Upper lobe of left lung (tissue), 6 donors: ENCODE data around the gene DHRS2. TPM values are rescaled to one million over a fixed set of nuclear protein-coding genes. Genes with fewer than 3 reads are reported as not detected.
"Not testable (repeated sequence)": the region's sequence is repeated elsewhere in the genome, so short reads cannot be mapped to it uniquely, and the experiment has no call there.

ENCODE experiments used
- ATAC-seq, 2 donors: fragments of 200-7000 bp; cut with Tn5 transposase; one replicate each; pipeline ENCODE4 v1.9.1; 2022; ENCODE audit warnings: mild to moderate bottlenecking in 2 of 2, moderate library complexity in 2 of 2; ENCODE audit not compliant: low FRiP score in 2 of 2
- DNase-seq, 2 donors: peaks; one replicate each; pipeline ENCODE4 v3.0.0-alpha.2; 2019 to 2020
- H3K27ac ChIP-seq, 4 donors: fragments of 200-600 bp; sonication (generic); one replicate each; pipeline ENCODE4 v1.5.1; 2016 to 2019
- H3K27me3 ChIP-seq, 4 donors: fragments of 200-600 bp; sonication (generic); one replicate each; pipeline ENCODE4 v1.5.1; 2017 to 2019
- H3K36me3 ChIP-seq, 4 donors: fragments of 200-600 bp; sonication (generic); one replicate each; pipeline ENCODE4 v1.5.1; 2016 to 2019
- H3K4me1 ChIP-seq, 4 donors: fragments of 200-600 bp; sonication (generic); one replicate each; pipeline ENCODE4 v1.5.1; 2018 to 2019
- H3K4me3 ChIP-seq, 4 donors: fragments of 200-600 bp; sonication (generic); one replicate each; pipeline ENCODE4 v1.5.1; 2017 to 2019; ENCODE audit warnings: mild to moderate bottlenecking in 2 of 4, moderate library complexity in 1 of 4
- H3K9me3 ChIP-seq, 4 donors: fragments of 200-600 bp; sonication (generic); one replicate each; pipeline ENCODE4 v1.5.1; 2018 to 2019
- CTCF ChIP-seq, 6 experiments: fragments of 450-650 bp in 4 of 6; fragments of 200-600 bp in 2 of 6; sonication (generic) in 2 of 6; IDR thresholded peaks; one replicate each; pipeline ENCODE4 v1.5.1; 2016 to 2019; ENCODE audit warnings: antibody characterized with exemption in 6 of 6
- EP300 ChIP-seq, 4 donors: sonication (generic); formaldehyde crosslinking; IDR thresholded peaks; one replicate each; pipeline ENCODE4 v1.5.1; 2017; ENCODE audit warnings: antibody characterized with exemption in 4 of 4, control low read depth in 2 of 4
- POLR2A ChIP-seq, 4 donors: fragments of 450-650 bp; IDR thresholded peaks; one replicate each; pipeline ENCODE4 v1.5.1; 2016 to 2017; ENCODE audit warnings: antibody characterized with exemption in 4 of 4, mild to moderate bottlenecking in 2 of 4
- POLR2AphosphoS5 ChIP-seq, 2 donors: sonication (generic); formaldehyde crosslinking; IDR thresholded peaks; one replicate each; pipeline ENCODE4 v1.5.1; 2017; ENCODE audit warnings: antibody characterized with exemption in 2 of 2
- WGBS, 2 donors: methylation state at CpG; one replicate each; pipeline ENCODE4 v1.1.5; 2017 to 2018; 5-methylcytosine and 5-hydroxymethylcytosine counted together
- total RNA-seq, 6 donors: library from RNA; depleted of rRNA in 4 of 6; stranded (reverse); fragments of >200 nt in 4 of 6; gene quantifications; one replicate each; pipeline versions ENCODE4 v1.1.0 to v1.2.1, GENCODE V29; 2016 to 2021
- donor health status: DM: no; HTN: no; CAD: no; lungs with moderate emphysema.
- donor health status: DM: no; HTN: yes; CAD: no; lungs with severe emphysema.

The DHRS2 gene
- total RNA-seq, 6 donors from 2014 or later = 0.30 to 5.2 (median 0.76) TPM; not detected in 1

- H3K36me3 ChIP-seq = no peaks in the 10 kb centered on the region
- no peaks in the 10 kb centered on the region for H3K27me3 ChIP-seq
- TF ChIP-seq POLR2A (IDR thresholded peaks at IDR 0.05) (no peak), CTCF (IDR thresholded peaks at IDR 0.05) (peak; percentile 77 to 92 (median 86)), POLR2AphosphoS5 (IDR thresholded peaks at IDR 0.05) (no peak), EP300 (IDR thresholded peaks at IDR 0.05) (no peak)
- peak; percentile 88 to 93 for ATAC-seq
- no peak overlapping the region for H3K27ac ChIP-seq
- WGBS, 2 donors = 5 to 19% methylated on average over 6 to 8 of the region's 8 CpGs
- DNase-seq = peak in 1 of 2 donors; percentile 65
- peak overlapping the region in 1 of 4 donors; percentile 18 for H3K4me3 ChIP-seq
- no peaks in the 10 kb centered on the region for H3K9me3 ChIP-seq
- H3K4me1 ChIP-seq = peaks cover 4 to 11% (median 8%) of the 10 kb centered on the region in 4 donors
These were observed 4.3 kb upstream of the DHRS2 start for GRCh38 chr14:23631702-23632460.

- peak; percentile 24 to 26 for ATAC-seq
- H3K27ac ChIP-seq = no peak overlapping the region
These were observed 3.6 kb upstream of the DHRS2 start for GRCh38 chr14:23632461-23633159.

GRCh38 chr14:23633160-23633701 lies 2.9 kb upstream of the DHRS2 start:
- Histone ChIP-seq H3K4me1 (peaks cover 4 to 11% (median 8%) of the 10 kb centered on the region in 4 donors), H3K36me3 (no peaks in the 10 kb centered on the region), H3K27me3 (no peaks in the 10 kb centered on the region), H3K27ac (no peak overlapping the region), H3K4me3 (no peak overlapping the region), H3K9me3 (no peaks in the 10 kb centered on the region)
- no peak for TF ChIP-seq CTCF (IDR thresholded peaks at IDR 0.05)
- TF ChIP-seq POLR2AphosphoS5 (IDR thresholded peaks at IDR 0.05) = no peak
- TF ChIP-seq POLR2A (IDR thresholded peaks at IDR 0.05) = no peak
- no peak for TF ChIP-seq EP300 (IDR thresholded peaks at IDR 0.05)
- 83 to 85% methylated on average over 3 to 4 of the region's 4 CpGs for WGBS, 2 donors
- ATAC-seq = peak in 1 of 2 donors; percentile 36
- no peak for DNase-seq

More at GRCh38 chr14:23632461-23633159, 3.6 kb upstream of the DHRS2 start:
- Histone ChIP-seq H3K27me3 (no peaks in the 10 kb centered on the region), H3K4me3 (no peak overlapping the region), H3K36me3 (no peaks in the 10 kb centered on the region), H3K9me3 (no peaks in the 10 kb centered on the region), H3K4me1 (peaks cover 4 to 11% (median 8%) of the 10 kb centered on the region in 4 donors)
- TF ChIP-seq EP300 (IDR thresholded peaks at IDR 0.05) (no peak), POLR2A (IDR thresholded peaks at IDR 0.05) (no peak), POLR2AphosphoS5 (IDR thresholded peaks at IDR 0.05) (no peak), CTCF (IDR thresholded peaks at IDR 0.05) (no peak)
- WGBS, 2 donors = 39 to 44% methylated on average over 4 of the region's 4 CpGs
- no peak for DNase-seq

- H3K27ac ChIP-seq, H3K36me3 ChIP-seq, H3K4me3 ChIP-seq, H3K27me3 ChIP-seq, ATAC-seq, H3K9me3 ChIP-seq, DNase-seq: not testable (repeated sequence)
- 94 to 96% methylated on average over 5 of the region's 5 CpGs for WGBS, 2 donors
- peaks cover 4 to 11% (median 8%) of the 10 kb centered on the region in 4 donors for H3K4me1 ChIP-seq
These were observed 1.3 kb upstream of the DHRS2 start for GRCh38 chr14:23634698-23635412.

- H3K27ac ChIP-seq, H3K4me1 ChIP-seq, ATAC-seq, H3K4me3 ChIP-seq, DNase-seq, H3K36me3 ChIP-seq, H3K9me3 ChIP-seq, H3K27me3 ChIP-seq: not testable (repeated sequence)
- 89 to 94% methylated on average over 4 of the region's 4 CpGs for WGBS, 2 donors
These were observed 1.1 kb downstream of the DHRS2 start for GRCh38 chr14:23637312-23637654.

GRCh38 chr14:23637655-23638413 lies 1.7 kb downstream of the DHRS2 start:
- not testable (repeated sequence) for H3K4me3 ChIP-seq, H3K36me3 ChIP-seq, H3K9me3 ChIP-seq, H3K4me1 ChIP-seq, ATAC-seq, H3K27ac ChIP-seq, H3K27me3 ChIP-seq, DNase-seq
- WGBS, 2 donors = 90 to 93% methylated on average over 16 to 17 of the region's 17 CpGs
